Measurements from ENCODE around the gene PAIP1.
"Not testable (repeated sequence)": the region's sequence is repeated elsewhere in the genome, so short reads cannot be mapped to it uniquely, and the experiment has no call there.

Gene PAIP1

DNA sequence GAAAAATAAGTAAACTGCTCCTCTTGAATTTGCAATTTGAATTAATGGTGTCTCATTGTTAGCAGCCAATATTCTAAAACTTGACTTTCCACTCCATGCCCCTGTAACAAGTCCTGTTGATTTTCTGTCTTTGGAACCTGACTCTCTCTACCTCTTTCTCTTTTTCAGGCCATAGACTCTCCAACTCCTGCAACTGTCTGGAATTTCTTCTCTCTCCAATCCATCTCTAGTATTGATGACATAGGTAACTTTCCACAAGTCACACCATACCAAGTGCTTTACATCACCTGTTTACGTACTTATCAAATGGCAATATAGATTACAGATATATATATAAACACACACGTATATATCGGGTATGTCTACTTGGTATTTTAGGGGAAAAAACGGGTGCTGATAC is 42.9 kb downstream of the PAIP1 start:
- ChIA-PET POLR2A (no interaction called here), CTCF (no interaction called here)
- peaks cover 7 to 26% (median 23%) of the 10 kb centered on the region in 4 experiments for H3K4me1 ChIP-seq (ENCODE audit: control extremely low read depth in 1 of 4, control insufficient read depth in 4 of 4, insufficient read depth in 4 of 4, low read length in 3 of 4)
- peak overlapping the region; percentile 66 to 90 for H3K27ac ChIP-seq (ENCODE audit: insufficient read depth in 1 of 2, low read depth in 1 of 2, low read length in 2 of 2, poor library complexity in 1 of 2, severe bottlenecking in 2 of 2)
- no peak for DNase-seq
- WGBS (ENCODE audit: insufficient coverage) = no CpG with 5 or more reads among the region's 4 CpGs
- no peaks in the 10 kb centered on the region for H3K9me3 ChIP-seq (ENCODE audit: control extremely low read depth in 1 of 5, control insufficient read depth in 4 of 5, insufficient read depth in 2 of 5, low read depth in 1 of 5, low read length in 4 of 5)
- peak overlapping the region in 6 of 7 experiments; percentile 74 to 96 (median 88) for H3K4me3 ChIP-seq (ENCODE audit: control insufficient read depth in 1 of 7, extremely low read depth in 1 of 7, insufficient read depth in 4 of 7, low read depth in 2 of 7, low read length in 6 of 7)
- H3K27me3 ChIP-seq (replicated peaks in 2 of 5; ENCODE audit: control insufficient read depth in 4 of 5, insufficient read depth in 5 of 5, low read length in 4 of 5) = no peaks in the 10 kb centered on the region
- no peaks in the 10 kb centered on the region for H3K36me3 ChIP-seq (ENCODE audit: control insufficient read depth in 4 of 4, insufficient read depth in 4 of 4, low read length in 3 of 4)

GRCh38 chr5:43511062-43511461 is 45.8 kb downstream of the PAIP1 start:
- POLR2A ChIA-PET; H3K4me3 ChIP-seq (ENCODE audit: control insufficient read depth in 1 of 7, extremely low read depth in 1 of 7, insufficient read depth in 4 of 7, low read depth in 2 of 7, low read length in 6 of 7); H3K9me3 ChIP-seq (ENCODE audit: control extremely low read depth in 1 of 5, control insufficient read depth in 4 of 5, insufficient read depth in 2 of 5, low read depth in 1 of 5, low read length in 4 of 5); DNase-seq; CTCF ChIA-PET; H3K27ac ChIP-seq (ENCODE audit: insufficient read depth in 1 of 2, low read depth in 1 of 2, low read length in 2 of 2, poor library complexity in 1 of 2, severe bottlenecking in 2 of 2); H3K27me3 ChIP-seq (replicated peaks in 2 of 5; ENCODE audit: control insufficient read depth in 4 of 5, insufficient read depth in 5 of 5, low read length in 4 of 5): not testable (repeated sequence)
- peaks cover 0 to 11% (median 5%) of the 10 kb centered on the region in 4 experiments for H3K36me3 ChIP-seq (ENCODE audit: control insufficient read depth in 4 of 4, insufficient read depth in 4 of 4, low read length in 3 of 4)
- H3K4me1 ChIP-seq (ENCODE audit: control extremely low read depth in 1 of 4, control insufficient read depth in 4 of 4, insufficient read depth in 4 of 4, low read length in 3 of 4) = peaks cover 7 to 26% (median 23%) of the 10 kb centered on the region in 4 experiments
- WGBS (ENCODE audit: insufficient coverage) = 99% methylated on average over 15 of the region's 36 CpGs

DNA sequence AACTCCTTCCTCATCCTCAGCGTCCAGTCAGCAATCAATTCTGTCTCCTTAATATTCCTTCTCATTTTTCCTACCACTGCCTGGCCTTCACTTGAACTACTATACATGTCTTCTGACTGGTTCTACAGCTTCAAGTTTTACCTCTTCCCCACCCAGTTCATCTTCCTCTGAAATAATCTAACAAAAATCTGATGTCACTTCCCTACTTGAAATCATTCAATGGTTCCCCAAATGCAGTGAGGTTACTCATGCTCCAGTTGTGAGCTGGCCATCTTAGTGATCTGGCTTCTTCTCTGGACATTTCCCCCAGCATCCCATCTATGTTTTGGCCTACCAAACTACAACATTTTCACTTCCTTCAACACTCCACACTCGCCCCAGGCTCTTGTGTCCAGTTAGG is 58.3 kb downstream of the PAIP1 start:
- no peak for DNase-seq
- no peak overlapping the region for H3K4me3 ChIP-seq (ENCODE audit: control insufficient read depth in 1 of 7, extremely low read depth in 1 of 7, insufficient read depth in 4 of 7, low read depth in 2 of 7, low read length in 6 of 7)
- no peaks in the 10 kb centered on the region for H3K4me1 ChIP-seq (ENCODE audit: control extremely low read depth in 1 of 4, control insufficient read depth in 4 of 4, insufficient read depth in 4 of 4, low read length in 3 of 4)
- peaks cover 4 to 14% (median 11%) of the 10 kb centered on the region in 4 experiments for H3K36me3 ChIP-seq (ENCODE audit: control insufficient read depth in 4 of 4, insufficient read depth in 4 of 4, low read length in 3 of 4)
- ChIA-PET POLR2A (interaction anchor here (1.4 kb wide), 1 partner anchor 14 kb away, joined by 4 read pairs; the partner anchor contains the start of gene TMEM267), CTCF (interaction anchor here (1.0 to 2.2 kb wide), 3 partner anchors 10 to 15 kb away, joined by 3 to 7 read pairs (median 7); partner anchors contain the start of gene TMEM267)
- H3K27me3 ChIP-seq (replicated peaks in 2 of 5; ENCODE audit: control insufficient read depth in 4 of 5, insufficient read depth in 5 of 5, low read length in 4 of 5) = no peaks in the 10 kb centered on the region
- no peaks in the 10 kb centered on the region for H3K9me3 ChIP-seq (ENCODE audit: control extremely low read depth in 1 of 5, control insufficient read depth in 4 of 5, insufficient read depth in 2 of 5, low read depth in 1 of 5, low read length in 4 of 5)
- H3K27ac ChIP-seq (ENCODE audit: insufficient read depth in 1 of 2, low read depth in 1 of 2, low read length in 2 of 2, poor library complexity in 1 of 2, severe bottlenecking in 2 of 2) = no peak overlapping the region
- 90% methylated on average over 1 of the region's 2 CpGs for WGBS (ENCODE audit: insufficient coverage)

DNA sequence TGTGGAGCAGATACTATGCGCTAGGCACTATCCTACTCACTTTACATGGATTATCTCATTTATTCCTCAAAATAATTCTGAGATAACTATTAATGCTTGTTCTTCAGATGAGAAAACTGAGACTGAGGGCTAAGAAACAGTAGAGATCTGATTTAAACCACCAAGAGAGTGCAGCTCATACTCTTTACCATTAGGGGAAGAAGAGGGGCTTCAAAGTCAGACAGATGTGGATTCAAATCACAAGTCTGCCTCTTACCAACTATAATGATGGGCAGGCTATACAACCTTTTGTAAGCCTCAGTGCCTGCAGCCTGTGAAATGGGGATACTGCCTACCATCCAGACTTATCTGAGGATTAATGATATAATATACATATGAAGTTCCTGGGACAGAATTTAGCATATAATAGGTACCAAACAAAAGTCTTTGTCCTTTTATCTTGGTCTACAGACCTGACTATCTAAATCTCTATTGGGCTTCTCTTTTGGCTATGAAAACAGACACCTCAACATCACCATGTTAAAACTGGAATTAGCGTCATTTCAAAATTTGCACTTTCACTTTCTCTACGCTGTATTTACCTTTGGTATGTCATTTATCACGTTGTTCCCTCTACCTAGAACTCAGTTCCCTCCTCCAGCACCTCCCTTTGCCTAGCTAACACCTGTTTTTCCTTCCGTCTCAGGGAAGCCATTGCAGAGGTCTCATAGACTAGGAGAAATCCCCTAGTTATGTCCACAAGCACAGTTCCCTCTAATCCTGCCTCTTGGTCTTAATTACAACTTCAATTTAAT is 59.4 kb downstream of the PAIP1 start:
- DNase-seq = no peak
- ChIA-PET POLR2A (interaction anchor here (1.4 kb wide), 1 partner anchor 13 kb away, joined by 4 read pairs; the partner anchor contains the start of gene TMEM267), CTCF (interaction anchor here (0.5 to 2.2 kb wide), 4 partner anchors 9 to 386 kb away, joined by 3 to 7 read pairs (median 5); partner anchors contain the start of gene TMEM267)
- 100% methylated on average over 3 of the region's 5 CpGs for WGBS (ENCODE audit: insufficient coverage)
- Histone ChIP-seq H3K36me3 (ENCODE audit: control insufficient read depth in 4 of 4, insufficient read depth in 4 of 4, low read length in 3 of 4) (peaks cover 0 to 7% (median 3%) of the 10 kb centered on the region in 4 experiments), H3K9me3 (ENCODE audit: control extremely low read depth in 1 of 5, control insufficient read depth in 4 of 5, insufficient read depth in 2 of 5, low read depth in 1 of 5, low read length in 4 of 5) (no peaks in the 10 kb centered on the region), H3K4me1 (ENCODE audit: control extremely low read depth in 1 of 4, control insufficient read depth in 4 of 4, insufficient read depth in 4 of 4, low read length in 3 of 4) (no peaks in the 10 kb centered on the region), H3K4me3 (ENCODE audit: control insufficient read depth in 1 of 7, extremely low read depth in 1 of 7, insufficient read depth in 4 of 7, low read depth in 2 of 7, low read length in 6 of 7) (no peak overlapping the region), H3K27ac (ENCODE audit: insufficient read depth in 1 of 2, low read depth in 1 of 2, low read length in 2 of 2, poor library complexity in 1 of 2, severe bottlenecking in 2 of 2) (no peak overlapping the region), H3K27me3 (replicated peaks in 2 of 5; ENCODE audit: control insufficient read depth in 4 of 5, insufficient read depth in 5 of 5, low read length in 4 of 5) (no peaks in the 10 kb centered on the region)

- ChIA-PET CTCF (no interaction called here), POLR2A (no interaction called here)
- WGBS (ENCODE audit: insufficient coverage) = no CpG with 5 or more reads among the region's 1 CpG
- DNase-seq = no peak
- no peaks in the 10 kb centered on the region for H3K4me1 ChIP-seq (ENCODE audit: control extremely low read depth in 1 of 4, control insufficient read depth in 4 of 4, insufficient read depth in 4 of 4, low read length in 3 of 4)
- H3K27me3 ChIP-seq (replicated peaks in 2 of 5; ENCODE audit: control insufficient read depth in 4 of 5, insufficient read depth in 5 of 5, low read length in 4 of 5) = no peaks in the 10 kb centered on the region
- no peak overlapping the region for H3K27ac ChIP-seq (ENCODE audit: insufficient read depth in 1 of 2, low read depth in 1 of 2, low read length in 2 of 2, poor library complexity in 1 of 2, severe bottlenecking in 2 of 2)
- H3K36me3 ChIP-seq (ENCODE audit: control insufficient read depth in 4 of 4, insufficient read depth in 4 of 4, low read length in 3 of 4) = peaks cover 2 to 16% (median 8%) of the 10 kb centered on the region in 4 experiments
- no peaks in the 10 kb centered on the region for H3K9me3 ChIP-seq (ENCODE audit: control extremely low read depth in 1 of 5, control insufficient read depth in 4 of 5, insufficient read depth in 2 of 5, low read depth in 1 of 5, low read length in 4 of 5)
- no peak overlapping the region for H3K4me3 ChIP-seq (ENCODE audit: control insufficient read depth in 1 of 7, extremely low read depth in 1 of 7, insufficient read depth in 4 of 7, low read depth in 2 of 7, low read length in 6 of 7)
These were observed 65.6 kb downstream of the PAIP1 start for GRCh38 chr5:43491326-43491725.

- Histone ChIP-seq H3K4me3 (ENCODE audit: control insufficient read depth in 1 of 7, extremely low read depth in 1 of 7, insufficient read depth in 4 of 7, low read depth in 2 of 7, low read length in 6 of 7) (no peak overlapping the region), H3K27ac (ENCODE audit: insufficient read depth in 1 of 2, low read depth in 1 of 2, low read length in 2 of 2, poor library complexity in 1 of 2, severe bottlenecking in 2 of 2) (no peak overlapping the region), H3K9me3 (ENCODE audit: control extremely low read depth in 1 of 5, control insufficient read depth in 4 of 5, insufficient read depth in 2 of 5, low read depth in 1 of 5, low read length in 4 of 5) (no peaks in the 10 kb centered on the region), H3K27me3 (replicated peaks in 2 of 5; ENCODE audit: control insufficient read depth in 4 of 5, insufficient read depth in 5 of 5, low read length in 4 of 5) (no peaks in the 10 kb centered on the region), H3K4me1 (ENCODE audit: control extremely low read depth in 1 of 4, control insufficient read depth in 4 of 4, insufficient read depth in 4 of 4, low read length in 3 of 4) (peaks cover 8 to 20% (median 14%) of the 10 kb centered on the region in 4 experiments), H3K36me3 (ENCODE audit: control insufficient read depth in 4 of 4, insufficient read depth in 4 of 4, low read length in 3 of 4) (peaks cover 0 to 12% (median 8%) of the 10 kb centered on the region in 4 experiments)
- POLR2A ChIA-PET = no interaction called here
- WGBS (ENCODE audit: insufficient coverage) = no CpG with 5 or more reads among the region's 3 CpGs
- CTCF ChIA-PET = interaction anchor here (1.2 to 3.0 kb wide), 3 partner anchors 13 to 96 kb away, joined by 3 to 10 read pairs (median 3); no protein-coding TSS in a partner anchor
- no peak for DNase-seq
These were observed 70.5 kb downstream of the PAIP1 start for GRCh38 chr5:43486353-43486752.

- Histone ChIP-seq H3K4me3 (ENCODE audit: control insufficient read depth in 1 of 7, extremely low read depth in 1 of 7, insufficient read depth in 4 of 7, low read depth in 2 of 7, low read length in 6 of 7) (no peak overlapping the region), H3K36me3 (ENCODE audit: control insufficient read depth in 4 of 4, insufficient read depth in 4 of 4, low read length in 3 of 4) (peaks cover 0 to 12% (median 7%) of the 10 kb centered on the region in 4 experiments), H3K4me1 (ENCODE audit: control extremely low read depth in 1 of 4, control insufficient read depth in 4 of 4, insufficient read depth in 4 of 4, low read length in 3 of 4) (peaks cover 8 to 20% (median 14%) of the 10 kb centered on the region in 4 experiments), H3K9me3 (ENCODE audit: control extremely low read depth in 1 of 5, control insufficient read depth in 4 of 5, insufficient read depth in 2 of 5, low read depth in 1 of 5, low read length in 4 of 5) (no peaks in the 10 kb centered on the region), H3K27me3 (replicated peaks in 2 of 5; ENCODE audit: control insufficient read depth in 4 of 5, insufficient read depth in 5 of 5, low read length in 4 of 5) (no peaks in the 10 kb centered on the region), H3K27ac (ENCODE audit: insufficient read depth in 1 of 2, low read depth in 1 of 2, low read length in 2 of 2, poor library complexity in 1 of 2, severe bottlenecking in 2 of 2) (no peak overlapping the region)
- POLR2A ChIA-PET = interaction anchor here (0.6 kb wide), 1 partner anchor 30 kb away, joined by 4 read pairs; the partner anchor contains the start of gene C5orf34
- CTCF ChIA-PET = interaction anchor here (1.2 to 3.0 kb wide), 6 partner anchors 14 to 179 kb away, joined by 3 to 10 read pairs (median 5); no protein-coding TSS in a partner anchor
- WGBS (ENCODE audit: insufficient coverage) = 100% methylated on average over 2 of the region's 2 CpGs
- DNase-seq = peak in 2 of 3 donors; percentile 9 to 17
These were observed 71.5 kb downstream of the PAIP1 start for GRCh38 chr5:43485406-43485805.

All from common myeloid progenitor, CD34-positive (primary cell).